Thoracic aorta (tissue), 2 donors: ENCODE data around the gene KCNJ6. TPM values are rescaled to one million over a fixed set of nuclear protein-coding genes. Genes with fewer than 3 reads are reported as not detected.

Source experiments
- ATAC-seq: fragments of 150-250 bp; one replicate; pipeline ENCODE4 v1.8.0; 2017; ENCODE audit warnings: low read depth; ENCODE audit not compliant: insufficient number of reproducible peaks, low FRiP score
- DNase-seq: peaks from one replicate; pipeline ENCODE4 v3.0.0-alpha.2; 2020; ENCODE audit warnings: low spot score
- H3K27ac ChIP-seq, 2 donors: fragments of 200-600 bp; sonication (generic); 1 replicate in 1 of 2; 2 replicates in 1 of 2; pipeline ENCODE4 v1.5.1; 2016; ENCODE audit warnings: mild to moderate bottlenecking in 2 of 2, moderate library complexity in 2 of 2
- H3K27me3 ChIP-seq: fragments of 200-600 bp; sonication (generic); replicated peaks from 2 replicates; pipeline ENCODE4 v1.6.0; 2016; ENCODE audit warnings: mild to moderate bottlenecking; ENCODE audit not compliant: insufficient read depth
- H3K36me3 ChIP-seq: fragments of 200-600 bp; sonication (generic); one replicate; pipeline ENCODE4 v1.5.1; 2016
- H3K4me1 ChIP-seq, 2 donors: fragments of 200-600 bp; sonication (generic); 1 replicate in 1 of 2; 2 replicates in 1 of 2; pipeline versions ENCODE4 v1.5.1 to v1.6.0; 2016; ENCODE audit warnings: low read depth in 2 of 2, mild to moderate bottlenecking in 1 of 2; ENCODE audit not compliant: control insufficient read depth in 1 of 2
- H3K4me3 ChIP-seq: fragments of 200-600 bp; sonication (generic); 2 replicates; pipeline ENCODE4 v1.5.1; 2016; ENCODE audit warnings: mild to moderate bottlenecking
- H3K9me3 ChIP-seq: fragments of 200-600 bp; sonication (generic); 2 replicates; pipeline ENCODE4 v1.5.1; 2016
- CTCF ChIP-seq: fragments of 200-600 bp; sonication (generic); IDR thresholded peaks from one replicate; pipeline ENCODE4 v1.5.1; 2019; ENCODE audit warnings: antibody characterized with exemption
- total RNA-seq, 2 donors: library from RNA; depleted of rRNA; stranded (reverse); fragments of >200 nt; gene quantifications; one replicate each; pipeline versions ENCODE4 v1.1.0 to v1.2.3, GENCODE V29; 2016

The KCNJ6 gene
- total RNA-seq, 2 donors from 2014 or later = not detected

GRCh38 chr21:37837381-37837780 lies 78.9 kb downstream of the KCNJ6 start:
- ATAC-seq (no peak), DNase-seq (no peak)
- Histone ChIP-seq H3K4me3 (no peak overlapping the region), H3K27ac (no peak overlapping the region), H3K4me1 (no peaks in the 10 kb centered on the region), H3K9me3 (no peaks in the 10 kb centered on the region), H3K36me3 (no peaks in the 10 kb centered on the region), H3K27me3 (no peaks in the 10 kb centered on the region)
- TF ChIP-seq CTCF = no peak

DNA sequence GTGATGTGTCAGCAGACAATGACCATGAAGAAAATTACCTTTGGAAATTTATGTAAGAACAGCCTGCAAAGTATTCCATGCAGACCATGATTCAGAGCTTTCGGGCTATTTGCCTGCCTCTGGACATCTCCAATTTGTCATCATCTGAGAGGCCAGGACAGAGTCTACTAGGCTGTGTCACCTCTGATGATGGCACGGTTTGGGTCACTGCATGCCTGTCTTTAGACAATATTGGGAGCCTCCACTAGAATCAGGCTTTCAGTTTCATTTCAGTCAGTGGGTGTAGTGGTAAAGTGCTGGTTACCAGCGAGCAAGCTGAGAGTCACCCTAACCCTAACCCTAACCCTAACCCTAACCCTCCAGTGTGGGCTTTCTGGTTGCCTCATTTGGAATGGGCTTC lies 80.8 kb downstream of the KCNJ6 start:
- ATAC-seq = no peak
- H3K27ac ChIP-seq = no peak overlapping the region
- no peak overlapping the region for H3K4me3 ChIP-seq
- H3K27me3 ChIP-seq = no peaks in the 10 kb centered on the region
- no peak for TF ChIP-seq CTCF
- no peaks in the 10 kb centered on the region for H3K9me3 ChIP-seq
- H3K4me1 ChIP-seq = no peaks in the 10 kb centered on the region
- DNase-seq = no peak
- H3K36me3 ChIP-seq = no peaks in the 10 kb centered on the region

DNA sequence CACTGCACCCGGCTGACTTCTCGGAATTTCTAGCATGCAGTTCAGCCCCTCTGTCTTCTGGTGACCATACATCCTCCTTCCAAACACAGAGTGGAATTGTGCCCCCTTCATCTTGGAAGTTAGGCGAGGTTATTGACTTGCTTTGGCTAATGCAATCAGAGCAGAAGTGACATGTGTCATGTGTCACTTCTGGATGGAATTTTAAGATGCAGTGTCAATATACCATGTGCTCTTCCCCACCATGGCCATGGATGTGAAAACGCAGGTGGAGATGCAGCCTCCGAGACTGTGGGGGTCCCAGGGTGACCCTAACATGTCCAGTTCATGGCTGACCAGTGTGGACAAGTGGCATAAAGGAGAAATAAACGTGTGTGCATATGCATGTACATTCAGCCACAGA lies 83.0 kb downstream of the KCNJ6 start:
- TF ChIP-seq CTCF = no peak
- ATAC-seq = no peak
- Histone ChIP-seq H3K27me3 (no peaks in the 10 kb centered on the region), H3K4me1 (no peaks in the 10 kb centered on the region), H3K27ac (no peak overlapping the region), H3K36me3 (no peaks in the 10 kb centered on the region), H3K4me3 (no peak overlapping the region), H3K9me3 (no peaks in the 10 kb centered on the region)
- DNase-seq = no peak

GRCh38 chr21:37829447-37829846 lies 86.8 kb downstream of the KCNJ6 start:
- Histone ChIP-seq H3K27me3 (no peaks in the 10 kb centered on the region), H3K4me3 (no peak overlapping the region), H3K36me3 (no peaks in the 10 kb centered on the region), H3K27ac (no peak overlapping the region), H3K4me1 (no peaks in the 10 kb centered on the region), H3K9me3 (no peaks in the 10 kb centered on the region)
- DNase-seq (no peak), ATAC-seq (no peak)
- TF ChIP-seq CTCF = no peak

GRCh38 chr21:37828991-37829390 lies 87.3 kb downstream of the KCNJ6 start:
- Histone ChIP-seq H3K4me1 (no peaks in the 10 kb centered on the region), H3K9me3 (no peaks in the 10 kb centered on the region), H3K27me3 (no peaks in the 10 kb centered on the region), H3K4me3 (no peak overlapping the region), H3K36me3 (no peaks in the 10 kb centered on the region), H3K27ac (no peak overlapping the region)
- DNase-seq (no peak), ATAC-seq (no peak)
- TF ChIP-seq CTCF = no peak
